NCI-H2196 (cell line): ENCODE results near the gene S100A6.
"Not testable (repeated sequence)": the region's sequence is repeated elsewhere in the genome, so short reads cannot be mapped to it uniquely, and the experiment has no call there.

Experiments used
- DNase-seq: peaks from one replicate; lab custom pipeline; 2025; ENCODE audit not compliant: unreplicated experiment; lab: John Stamatoyannopoulos, UW

S100A6 gene

DNA sequence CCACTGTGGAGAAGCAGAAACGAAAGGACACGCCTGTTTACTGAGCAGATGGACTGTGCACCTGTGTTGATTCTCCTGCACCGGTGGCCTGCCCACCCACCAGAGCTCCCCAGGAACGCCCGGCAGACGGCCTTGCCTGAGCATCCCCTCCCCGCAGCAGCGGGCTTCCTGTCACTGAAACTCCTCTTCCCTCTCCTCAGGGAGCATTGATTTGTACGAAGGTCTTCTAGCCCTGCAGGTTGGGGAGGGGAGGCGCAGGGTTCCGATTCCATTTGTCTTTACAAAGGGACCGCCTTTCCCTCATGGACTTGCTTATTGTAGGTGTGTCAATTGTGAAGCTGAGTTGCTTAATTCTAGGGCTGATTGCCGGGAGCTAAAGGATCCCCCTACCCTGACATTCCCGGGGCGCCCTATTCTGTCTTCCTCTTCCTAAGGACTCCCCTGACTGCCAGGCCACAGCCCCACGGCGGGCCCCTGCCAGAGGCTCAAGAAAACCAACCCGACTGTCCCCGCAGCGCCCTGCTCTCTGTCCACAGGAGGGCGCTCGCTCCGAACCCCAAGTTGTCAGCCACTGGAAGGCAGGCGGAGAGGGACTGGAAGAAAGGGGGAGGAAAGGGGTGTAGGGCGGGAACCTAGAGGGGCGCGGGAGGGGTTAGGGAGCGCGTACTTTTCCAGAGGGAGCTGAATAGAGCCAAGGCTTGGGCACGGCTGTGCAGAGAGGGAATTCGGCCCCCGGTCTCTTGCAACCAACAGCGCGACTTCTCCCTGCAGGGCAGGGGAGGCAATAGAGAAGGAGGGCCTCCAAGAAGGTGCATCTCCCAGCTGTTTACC is 2.8 kb downstream of the S100A6 start:
- peak; percentile 89 for DNase-seq

DNA sequence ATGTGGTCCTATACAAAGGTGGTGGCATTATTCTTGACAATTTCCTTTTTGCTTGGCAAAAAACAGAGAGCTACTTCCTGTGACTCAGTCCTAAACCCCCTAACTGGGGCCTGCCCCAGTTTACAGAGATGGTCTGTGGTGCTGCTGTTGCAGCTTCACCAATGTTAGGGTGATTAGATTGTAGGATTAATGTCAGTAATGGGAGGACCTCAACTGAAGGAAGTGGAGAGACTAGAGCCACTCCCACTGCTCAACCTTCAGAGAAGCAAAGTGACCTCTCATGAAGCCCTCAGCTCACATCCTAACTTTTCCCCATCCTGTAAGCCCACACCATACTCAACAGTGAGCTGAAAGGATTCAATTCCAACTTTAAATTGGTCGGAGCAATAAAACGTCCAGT is 3.6 kb downstream of the S100A6 start:
- no peak for DNase-seq

DNA sequence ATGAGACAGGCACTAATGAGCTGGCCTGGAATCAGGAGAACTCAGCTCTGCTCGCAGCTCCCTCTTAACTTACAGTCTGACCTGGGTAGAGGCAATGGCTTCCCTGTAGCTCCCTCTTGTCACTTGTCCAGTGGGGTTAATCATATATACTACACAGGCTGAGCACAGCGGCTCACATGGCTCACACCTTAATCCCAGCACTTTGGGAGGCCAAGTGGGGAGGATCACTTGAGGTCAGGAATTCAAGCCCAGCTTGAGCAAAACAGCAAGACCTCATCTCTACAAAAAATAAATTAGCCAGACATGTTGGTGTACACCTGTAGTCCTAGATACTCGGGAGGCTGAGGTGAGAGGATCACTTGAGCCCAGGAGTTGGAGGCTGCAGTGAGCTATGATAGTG is 4.2 kb downstream of the S100A6 start:
- DNase-seq, result no peak

DNA sequence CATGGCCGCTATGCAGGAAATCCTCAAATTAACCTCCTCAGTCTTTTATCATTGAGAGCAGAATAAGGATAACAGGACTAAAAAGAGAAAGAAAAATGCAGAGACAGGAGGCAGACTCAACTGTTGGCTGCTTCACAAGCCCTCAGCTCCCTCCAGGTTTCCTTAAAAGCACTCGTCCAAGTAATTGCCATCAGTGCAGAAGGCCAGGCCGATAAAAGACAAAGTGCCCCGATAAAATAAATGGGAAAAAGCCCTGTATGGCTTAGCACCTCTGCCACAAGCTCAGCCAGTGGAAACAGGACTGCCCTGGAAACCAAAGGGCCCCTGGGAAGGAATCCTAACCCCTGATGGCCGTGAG is 8.1 kb downstream of the S100A6 start:
- DNase-seq, result no peak

DNA sequence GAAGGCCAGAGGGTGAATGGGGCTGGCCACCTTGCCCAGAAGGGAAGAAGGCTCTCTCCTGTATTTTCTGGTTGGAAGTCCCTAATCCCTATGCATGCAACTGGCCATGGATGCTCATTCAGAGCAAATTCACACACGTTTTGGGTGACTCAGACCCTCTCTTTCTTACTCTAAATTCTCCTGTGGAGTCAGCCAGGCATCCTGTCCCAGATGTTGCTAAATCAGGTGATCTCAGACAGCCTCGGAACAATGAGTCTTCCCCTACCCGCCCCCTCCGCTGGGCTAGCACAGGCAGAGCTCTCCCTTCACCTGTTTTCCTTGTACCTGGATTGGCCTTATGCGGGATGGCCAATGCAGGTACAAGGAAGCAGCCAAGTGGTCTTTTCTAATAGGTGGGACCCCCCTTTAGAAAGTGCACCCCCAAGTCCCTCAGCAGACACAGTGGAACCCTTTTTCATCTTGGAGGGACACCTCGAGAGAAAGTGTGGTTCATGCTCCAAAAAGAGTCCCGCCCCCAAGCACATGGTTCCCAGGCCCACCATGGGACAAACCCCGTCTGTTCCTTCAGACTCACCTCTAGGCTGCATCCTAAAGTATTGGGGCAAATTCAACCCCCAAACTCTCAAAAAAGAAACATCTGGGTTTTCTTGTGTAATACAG is 8.6 kb downstream of the S100A6 start:
- DNase-seq, result no peak

DNA sequence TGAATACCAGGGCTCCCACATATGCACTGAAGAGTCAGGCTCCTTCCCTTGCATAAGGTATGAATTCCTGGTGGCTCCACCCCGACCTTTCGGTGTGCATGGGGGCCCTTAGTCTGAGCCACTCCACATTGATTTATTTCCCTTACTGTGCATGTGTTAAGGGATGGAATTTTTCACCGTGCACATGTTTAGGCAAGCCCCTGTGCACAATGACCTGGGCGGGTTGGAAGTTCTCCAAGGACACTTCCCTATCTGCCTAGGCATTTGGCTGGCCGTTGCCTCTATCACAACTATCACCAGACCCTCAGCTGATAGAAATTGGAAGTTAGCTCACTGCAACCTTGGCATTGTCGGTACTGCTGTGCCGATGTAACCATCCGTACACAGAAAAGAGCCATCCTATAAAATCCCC is 9.7 kb downstream of the S100A6 start:
- DNase-seq, result peak; percentile 69

DNA sequence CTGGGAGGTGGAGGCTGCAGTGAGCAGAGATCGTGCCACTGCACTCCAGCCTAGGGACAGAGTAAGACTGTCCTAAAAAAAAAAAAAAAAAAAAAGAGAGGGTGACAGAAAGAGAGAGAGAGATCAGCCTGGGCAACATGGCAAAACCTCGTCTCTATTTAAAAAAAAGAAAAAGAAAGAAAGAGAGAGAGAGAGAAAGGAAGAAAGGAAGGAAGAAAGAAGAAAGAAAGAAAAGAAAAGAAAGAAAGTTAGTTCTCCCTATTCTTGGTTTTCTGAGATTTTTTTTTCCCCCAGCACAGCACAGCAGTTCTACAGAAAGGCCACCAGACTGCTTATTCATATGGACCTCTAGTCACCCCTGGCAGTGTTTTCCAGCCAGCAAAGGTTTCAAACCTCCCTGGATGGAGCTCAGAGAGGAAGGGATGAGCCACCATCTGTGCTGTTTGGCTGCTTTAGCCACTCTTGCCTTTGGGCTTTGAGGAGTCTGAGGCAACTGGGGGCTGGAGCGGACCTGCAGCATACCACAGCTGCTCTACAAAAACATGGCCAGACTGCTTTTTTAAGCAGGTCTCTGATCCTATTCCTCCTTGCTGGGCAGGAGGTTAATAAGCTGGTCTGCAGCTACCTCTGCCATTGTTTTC is 10.6 kb downstream of the S100A6 start:
- no peak for DNase-seq

DNA sequence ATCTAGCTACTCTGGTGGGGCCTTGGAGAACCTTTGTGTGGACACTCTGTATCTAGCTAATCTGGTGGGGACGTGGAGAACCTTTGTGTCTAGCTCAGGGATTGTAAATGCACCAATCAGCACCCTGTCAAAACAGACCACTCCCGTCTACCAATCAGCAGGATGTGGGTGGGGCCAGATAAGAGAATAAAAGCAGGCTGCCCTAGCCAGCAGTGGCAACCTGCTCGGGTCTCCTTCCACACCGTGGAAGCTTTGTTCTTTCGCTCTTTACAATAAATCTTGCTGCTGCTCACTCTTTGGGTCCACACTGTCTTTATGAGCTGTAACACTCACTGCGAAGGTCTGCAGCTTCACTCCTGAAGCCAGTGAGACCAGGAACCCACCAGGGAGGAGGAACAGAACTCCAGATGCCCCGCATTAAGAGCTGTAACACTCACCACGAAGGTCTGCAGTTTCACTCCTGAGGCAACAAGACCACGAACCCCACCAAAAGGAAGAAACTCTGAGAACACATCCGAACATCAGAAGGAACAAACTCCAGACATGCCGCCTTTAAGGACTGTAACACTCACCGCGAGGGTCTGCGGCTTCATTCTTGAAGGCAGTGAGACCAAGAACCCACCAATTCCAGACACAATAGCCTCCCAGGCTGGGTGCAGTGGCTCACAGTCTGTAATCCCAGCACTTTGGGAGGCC is 13.3 kb downstream of the S100A6 start:
- not testable (repeated sequence) for DNase-seq

DNA sequence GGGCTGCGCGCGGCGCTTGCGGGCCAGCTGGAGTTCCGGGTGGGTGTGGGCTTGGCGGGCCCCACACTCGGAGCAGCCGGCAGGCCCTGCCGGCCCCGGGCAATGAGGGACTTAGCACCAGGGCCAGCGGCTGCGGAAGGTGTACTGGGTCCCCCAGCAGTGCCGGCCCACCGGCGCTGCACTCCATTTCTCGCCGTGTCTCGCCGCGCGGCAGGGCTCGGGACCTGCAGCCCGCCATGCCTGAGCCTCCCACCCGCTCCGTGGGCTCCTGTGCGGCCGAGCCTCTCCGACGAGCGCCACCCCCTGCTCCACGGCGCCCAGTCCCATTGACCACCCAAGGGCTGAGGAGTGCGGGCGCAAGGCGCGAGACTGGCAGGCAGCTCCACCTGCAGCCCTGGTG is 14.0 kb downstream of the S100A6 start:
- DNase-seq, result not testable (repeated sequence)

DNA sequence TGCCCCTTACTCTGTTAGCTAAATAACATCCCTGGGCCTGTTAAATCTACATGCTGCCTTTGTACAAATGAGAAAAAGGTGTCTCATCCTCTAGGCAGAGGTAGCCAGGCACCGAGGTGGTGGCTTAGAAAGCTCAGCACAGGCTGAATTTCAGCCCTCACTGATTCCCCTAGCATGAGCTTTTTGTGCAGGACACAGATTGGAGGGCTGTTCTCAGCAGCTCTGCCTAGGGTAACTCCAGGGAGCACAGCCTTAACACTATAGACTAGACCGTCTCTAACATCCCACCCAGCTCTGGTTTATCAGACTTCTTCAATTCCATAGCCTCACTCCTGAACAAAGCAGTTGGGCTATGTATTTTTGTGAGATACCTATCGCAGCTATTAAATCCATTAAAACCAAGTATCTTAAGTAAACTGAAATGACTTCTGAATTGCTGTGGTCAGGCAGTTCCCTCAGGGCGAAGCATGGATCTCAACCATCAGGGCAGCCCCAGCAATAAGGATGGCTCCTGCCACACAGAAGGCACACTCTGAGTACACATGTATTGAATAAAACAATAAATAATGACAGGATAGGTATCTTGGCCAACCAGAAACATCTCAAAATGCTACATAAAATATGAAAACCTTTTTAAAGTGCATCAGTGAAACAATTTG is 14.8 kb downstream of the S100A6 start:
- no peak for DNase-seq

DNA sequence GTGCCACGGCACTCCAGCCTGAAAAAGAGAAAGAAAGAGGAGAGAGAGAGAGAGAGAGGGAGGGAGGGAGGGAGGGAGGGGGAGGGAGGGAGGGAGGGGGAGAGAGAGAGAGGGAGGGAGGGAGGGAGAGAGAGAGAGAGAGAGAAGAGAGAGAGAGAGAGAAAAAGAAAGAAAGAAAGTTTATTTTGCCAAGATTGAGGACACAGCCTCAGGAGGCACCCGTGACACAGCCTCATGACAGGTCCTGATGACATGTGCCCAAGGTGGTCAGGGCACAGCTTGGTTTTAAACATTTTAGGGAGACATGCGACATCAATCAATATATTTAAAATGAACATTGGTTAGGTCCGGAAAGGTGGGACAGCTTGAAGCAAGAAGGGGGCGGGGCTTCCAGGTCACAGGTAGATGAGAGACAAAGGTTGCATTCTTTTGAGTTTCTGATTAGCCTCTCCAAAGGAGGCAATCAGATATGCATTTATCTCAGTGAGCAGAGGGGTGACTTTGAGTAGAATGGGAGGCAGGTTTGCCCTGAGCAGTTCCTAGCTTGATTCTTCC is 15.6 kb downstream of the S100A6 start:
- DNase-seq, result not testable (repeated sequence)

DNA sequence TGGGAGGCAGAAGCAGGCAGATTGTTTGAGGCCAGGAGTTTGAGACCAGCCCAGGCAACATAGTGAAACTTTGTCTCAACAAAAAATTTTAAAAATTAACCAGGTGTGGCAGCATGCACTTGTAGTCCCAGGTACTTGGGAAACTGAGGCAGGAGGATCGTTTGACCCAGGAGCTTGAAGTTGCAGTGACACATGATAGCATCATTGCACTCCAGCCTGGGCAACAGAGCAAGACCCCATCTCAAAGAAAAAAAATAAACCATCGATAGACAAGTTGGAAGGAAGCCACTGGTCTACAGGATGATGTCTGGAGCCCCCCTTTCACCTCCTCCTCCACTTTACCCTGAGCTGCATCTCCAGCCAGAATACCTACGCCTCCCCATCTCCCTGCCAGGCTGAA is 16.5 kb downstream of the S100A6 start:
- no peak for DNase-seq

DNA sequence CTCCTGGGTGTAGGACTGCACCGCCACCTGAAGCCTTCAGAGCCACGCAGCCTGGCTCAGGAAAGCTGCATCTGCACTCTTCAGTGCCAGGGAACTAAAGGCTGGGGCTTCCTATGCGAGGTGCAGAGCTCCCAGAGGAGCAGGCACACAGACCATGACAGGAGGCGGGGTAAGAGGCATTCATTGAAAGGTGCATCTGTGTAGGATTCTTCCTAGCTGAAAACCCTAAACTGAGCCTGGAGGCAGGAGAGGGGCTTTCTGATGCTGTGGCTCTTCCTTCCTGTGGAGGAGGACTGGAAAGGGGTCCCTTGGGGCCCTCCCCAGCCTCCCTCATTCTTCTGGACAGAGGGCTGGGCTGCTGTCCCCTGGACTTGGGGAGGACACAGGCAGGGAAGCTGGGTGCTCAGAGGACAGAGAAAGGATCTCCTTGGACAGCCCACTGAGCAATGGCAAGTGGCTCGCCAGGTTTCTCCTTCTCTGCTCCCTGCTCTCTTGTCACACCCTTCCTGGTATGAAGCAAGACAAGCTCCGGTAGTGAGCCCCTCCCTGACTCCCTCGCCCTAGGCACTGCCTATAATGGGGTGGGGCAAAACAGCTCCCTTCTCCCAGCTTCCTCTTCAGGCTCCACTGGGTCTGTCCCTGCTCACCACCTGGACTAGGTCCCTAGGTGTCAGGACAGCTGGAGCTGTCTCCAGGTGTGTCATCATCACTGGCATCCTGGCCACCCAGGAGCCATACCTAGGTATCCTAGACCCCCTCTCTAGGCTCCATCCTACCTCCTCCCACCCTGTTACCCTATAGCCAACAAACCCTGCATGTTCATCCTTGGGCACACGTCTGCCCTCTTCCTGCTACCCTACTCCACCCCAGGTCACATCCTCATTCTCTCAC is 20.0 kb downstream of the S100A6 start:
- peak; percentile 72 for DNase-seq

DNA sequence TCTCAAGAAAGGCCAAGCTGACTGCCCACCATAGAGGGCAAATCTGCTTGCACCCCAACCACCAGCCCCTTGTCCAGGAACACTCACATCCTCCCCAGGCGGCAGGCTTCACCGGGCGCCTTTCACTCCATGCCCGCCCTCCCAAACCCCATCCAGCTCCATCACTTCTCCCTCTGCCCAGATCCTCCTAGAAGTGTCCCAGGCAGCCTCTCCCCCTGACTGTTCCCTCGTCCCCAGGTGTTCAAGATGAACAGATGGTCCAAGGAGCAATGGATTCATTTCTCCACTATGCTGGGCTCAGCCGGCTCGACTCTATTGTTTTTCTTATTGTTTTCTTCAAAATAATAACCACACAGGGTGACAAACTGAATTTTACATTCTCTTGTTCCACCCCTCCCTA is 22.1 kb downstream of the S100A6 start:
- no peak for DNase-seq

DNA sequence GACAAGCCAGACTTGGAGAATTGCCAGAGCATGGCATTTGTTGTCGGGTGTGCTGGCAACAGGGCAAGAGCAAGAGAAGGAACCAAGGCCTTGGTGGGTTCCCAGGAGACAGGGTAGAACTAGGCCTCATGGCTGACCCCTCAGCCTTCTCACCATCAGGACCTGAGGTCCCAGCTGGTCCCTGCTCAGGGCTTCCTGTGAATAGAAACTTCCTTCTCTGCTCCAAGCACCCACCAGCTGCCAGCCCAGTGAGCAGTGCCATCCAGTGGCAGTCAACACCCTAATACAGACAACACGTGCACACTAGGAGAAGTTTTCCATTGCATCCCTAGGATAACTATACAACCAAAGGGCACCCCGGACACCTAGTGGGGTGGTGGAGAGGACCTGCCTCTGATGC is 22.8 kb downstream of the S100A6 start:
- peak; percentile 10 for DNase-seq

DNA sequence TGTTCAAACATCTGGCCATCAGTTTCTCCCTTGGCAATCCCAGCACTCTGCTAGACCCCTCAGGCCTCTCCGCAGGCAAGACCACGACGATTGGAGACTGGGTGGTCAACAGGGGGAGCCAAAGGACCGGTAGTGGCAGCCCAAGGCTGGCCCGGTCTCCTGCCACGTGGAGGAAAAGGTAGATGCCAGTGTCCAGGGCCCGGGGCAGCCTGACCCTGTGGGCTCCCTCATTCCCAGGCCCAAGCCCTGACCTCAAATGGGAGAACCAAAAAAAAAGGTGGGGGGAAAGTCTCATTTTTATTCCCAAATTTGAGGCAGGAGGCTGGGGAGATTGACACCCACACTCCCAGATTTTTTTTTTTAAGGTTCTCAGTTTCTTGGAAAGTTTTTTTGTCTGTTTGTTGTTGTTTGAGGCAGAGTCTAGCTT is 24.8 kb downstream of the S100A6 start:
- DNase-seq, result peak; percentile 78

DNA sequence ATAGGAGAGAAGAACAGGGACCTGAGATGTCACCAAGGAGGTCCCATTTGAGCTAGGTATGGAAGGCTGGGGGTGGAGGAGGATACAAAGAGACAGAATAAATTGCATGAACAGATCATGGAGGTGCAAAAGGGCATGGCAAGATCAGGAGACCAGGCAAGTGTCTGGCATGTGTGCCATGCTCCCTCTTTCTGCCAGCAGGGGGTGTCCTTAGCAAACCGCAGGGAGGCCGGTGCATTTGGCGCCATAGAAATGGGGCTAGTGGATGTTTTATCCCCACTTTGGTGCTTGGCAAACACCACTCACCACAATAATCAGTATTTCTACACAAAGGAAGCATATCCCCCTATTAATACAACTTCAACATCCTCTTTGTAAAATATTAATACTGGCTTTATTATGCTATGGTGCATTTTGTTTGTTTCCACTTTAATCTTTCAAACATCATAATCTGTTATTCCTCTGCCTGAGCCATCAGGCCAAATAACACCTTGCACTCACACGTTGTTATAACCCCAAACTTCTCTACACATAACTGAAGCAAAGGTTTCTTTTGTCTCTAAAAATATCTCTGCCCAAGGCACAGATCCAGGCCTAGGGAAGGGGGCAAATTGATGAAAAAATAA is 25.9 kb downstream of the S100A6 start:
- DNase-seq, result peak; percentile 23

DNA sequence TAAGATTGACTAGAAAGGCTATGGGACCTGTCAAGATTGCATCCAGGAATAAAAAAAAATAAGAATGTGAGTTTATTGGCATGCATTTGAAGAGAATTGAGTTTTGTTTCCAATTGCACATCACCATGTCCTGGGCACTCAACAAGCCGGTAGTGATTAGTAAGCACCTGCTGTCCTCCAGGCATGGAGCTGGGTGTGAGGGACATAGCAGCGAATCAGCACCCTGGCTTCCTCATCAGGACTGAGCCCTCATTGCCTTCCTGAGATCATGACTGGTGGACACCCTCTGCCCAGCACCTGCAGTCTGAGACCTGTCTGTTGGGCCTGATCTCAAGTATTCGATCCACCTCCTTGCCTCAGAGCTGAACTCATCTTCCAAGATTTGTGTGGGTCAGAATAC is 26.8 kb downstream of the S100A6 start:
- no peak for DNase-seq

DNA sequence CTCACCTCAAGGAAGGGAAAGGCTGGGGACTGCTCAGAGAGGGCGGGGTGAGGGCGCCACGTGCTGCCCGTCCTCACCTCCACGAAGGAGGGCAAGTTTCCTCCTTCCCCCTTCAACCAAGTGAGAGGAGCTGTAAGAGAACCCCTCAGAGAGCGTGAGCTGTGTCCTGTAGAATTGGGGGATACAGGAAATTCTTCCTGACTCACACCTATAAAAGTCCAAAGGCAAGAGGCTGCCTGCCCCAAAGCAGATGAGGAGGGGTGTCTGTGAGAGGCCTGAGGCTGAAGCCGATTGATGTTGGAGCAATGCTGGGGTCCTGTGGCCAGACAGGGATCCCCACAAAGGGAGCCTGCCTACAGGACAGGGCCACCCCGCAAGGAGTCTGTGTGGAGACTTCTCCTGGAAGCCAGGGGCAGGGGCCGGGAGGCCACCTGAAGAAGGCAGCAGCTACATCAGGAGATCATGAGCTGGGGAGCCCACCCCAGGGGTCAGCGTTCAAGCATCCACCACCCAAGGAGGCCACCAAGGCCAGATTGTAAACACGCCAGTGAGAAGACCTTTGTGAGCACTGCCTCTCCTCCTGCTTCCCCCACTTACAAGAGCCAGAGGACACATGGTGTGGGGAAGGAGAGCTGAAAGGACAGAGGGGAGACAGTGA is 27.7 kb downstream of the S100A6 start:
- no peak for DNase-seq
